ENCODE data around the gene TWNK. TPM values are rescaled to one million over a fixed set of nuclear protein-coding genes. Genes with fewer than 3 reads are reported as not detected.
A peak's percentile ranks its signal among the peaks of the same experiment; 100 is the strongest.

The TWNK gene
- total RNA-seq, 1 experiment from 2014 or later = 28.2 TPM

GRCh38 chr10:101013365-101013825 is 26.1 kb downstream of the TWNK start:
- ATAC-seq = no peak
- no peak for DNase-seq (ENCODE audit: low spot score)
- peaks cover 30% of the 10 kb centered on the region for H3K4me1 Mint-ChIP-seq
- TF ChIP-seq SOX15 (CRISPR knock-in tag; IDR thresholded peaks at IDR 0.05) (no peak), CDX4 (CRISPR knock-in tag; IDR thresholded peaks at IDR 0.05; ENCODE audit: borderline replicate concordance) (no peak), ZNF396 (CRISPR knock-in tag; IDR thresholded peaks at IDR 0.05; ENCODE audit: borderline replicate concordance) (no peak), IRF2 (CRISPR knock-in tag; IDR thresholded peaks at IDR 0.05; ENCODE audit: borderline replicate concordance, low read depth) (no peak)
- ChIA-PET CTCF (interaction anchor here (0.6 to 6.7 kb wide), 28 partner anchors 14 to 830 kb away, joined by 3 to 277 read pairs (median 6); partner anchors contain the start of genes KCNIP2, LZTS2, MRPL43 and PDZD7), POLR2A (interaction anchor here (2.0 kb wide), 1 partner anchor 15 kb away, joined by 14 read pairs; the partner anchor contains the start of gene LZTS2)
- no peak overlapping the region for H3K4me3 Mint-ChIP-seq
- H3K27me3 Mint-ChIP-seq (ENCODE audit: low read depth) = peaks cover 40% of the 10 kb centered on the region
- H3K27ac Mint-ChIP-seq = no peak overlapping the region
- no peaks in the 10 kb centered on the region for H3K36me3 Mint-ChIP-seq
- H3K9me3 Mint-ChIP-seq = no peaks in the 10 kb centered on the region

DNA sequence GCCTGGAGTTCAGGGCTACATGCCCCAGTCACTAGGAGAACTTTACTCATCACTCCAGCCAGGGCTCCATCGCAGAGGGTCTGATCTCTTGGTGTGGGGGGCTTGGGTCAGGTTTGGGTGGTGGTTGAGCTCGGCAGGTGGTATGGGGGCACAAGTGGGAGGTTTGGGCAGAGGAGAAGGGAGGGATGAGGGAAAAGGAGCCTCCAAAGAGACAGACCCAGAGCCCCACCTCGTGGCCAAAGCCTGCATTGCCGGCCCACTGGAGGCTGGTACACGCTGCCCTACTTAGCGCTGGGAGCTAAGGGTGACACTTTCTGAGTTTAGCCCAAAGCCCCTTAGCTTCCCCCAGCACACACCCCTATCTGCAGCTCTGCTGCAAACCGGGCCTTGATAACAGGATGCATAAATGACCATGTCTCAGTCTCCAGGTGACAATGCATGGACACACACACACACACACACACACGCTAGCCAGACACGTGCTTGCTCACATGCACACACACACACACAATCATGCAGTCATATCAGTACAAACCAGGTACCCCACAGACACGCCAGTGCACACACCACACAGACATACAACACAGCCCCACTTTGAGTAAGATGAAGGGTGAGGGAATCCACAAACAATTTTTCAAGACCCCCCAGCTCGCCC is 27.0 kb downstream of the TWNK start:
- Mint-ChIP-seq H3K4me3 (no peak overlapping the region), H3K4me1 (peaks cover 29% of the 10 kb centered on the region), H3K36me3 (no peaks in the 10 kb centered on the region), H3K27me3 (ENCODE audit: low read depth) (peaks cover 50% of the 10 kb centered on the region), H3K9me3 (no peaks in the 10 kb centered on the region), H3K27ac (no peak overlapping the region)
- POLR2A ChIA-PET = interaction anchor here (2.0 kb wide), 1 partner anchor 16 kb away, joined by 14 read pairs; the partner anchor contains the start of gene LZTS2
- DNase-seq (ENCODE audit: low spot score) (peak; percentile 91), ATAC-seq (peak; percentile 29)
- TF ChIP-seq CTCF (IDR thresholded peaks at IDR 0.05) = peak; percentile 79
- no peak for TF ChIP-seq GABPB1 (CRISPR knock-in tag; IDR thresholded peaks at IDR 0.05)
- TF ChIP-seq TP53 (CRISPR knock-in tag; IDR thresholded peaks at IDR 0.05) = no peak
- no peak for TF ChIP-seq CREB1 (CRISPR knock-in tag; IDR thresholded peaks at IDR 0.05)
- TF ChIP-seq CDX4 (CRISPR knock-in tag; IDR thresholded peaks at IDR 0.05; ENCODE audit: borderline replicate concordance) = no peak
- TF ChIP-seq EMX1 (CRISPR knock-in tag; IDR thresholded peaks at IDR 0.05) = no peak
- TF ChIP-seq, protein P1, sequence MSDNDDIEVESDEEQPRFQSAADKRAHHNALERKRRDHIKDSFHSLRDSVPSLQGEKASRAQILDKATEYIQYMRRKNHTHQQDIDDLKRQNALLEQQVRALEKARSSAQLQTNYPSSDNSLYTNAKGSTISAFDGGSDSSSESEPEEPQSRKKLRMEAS (CRISPR knock-in tag; IDR thresholded peaks at IDR 0.05) = no peak
- CTCF ChIA-PET = interaction anchor here (0.6 to 6.7 kb wide), 52 partner anchors 9 to 1041 kb away, joined by 3 to 277 read pairs (median 4); partner anchors contain the start of genes KAZALD1, KCNIP2, LZTS2 and MRPL43

DNA sequence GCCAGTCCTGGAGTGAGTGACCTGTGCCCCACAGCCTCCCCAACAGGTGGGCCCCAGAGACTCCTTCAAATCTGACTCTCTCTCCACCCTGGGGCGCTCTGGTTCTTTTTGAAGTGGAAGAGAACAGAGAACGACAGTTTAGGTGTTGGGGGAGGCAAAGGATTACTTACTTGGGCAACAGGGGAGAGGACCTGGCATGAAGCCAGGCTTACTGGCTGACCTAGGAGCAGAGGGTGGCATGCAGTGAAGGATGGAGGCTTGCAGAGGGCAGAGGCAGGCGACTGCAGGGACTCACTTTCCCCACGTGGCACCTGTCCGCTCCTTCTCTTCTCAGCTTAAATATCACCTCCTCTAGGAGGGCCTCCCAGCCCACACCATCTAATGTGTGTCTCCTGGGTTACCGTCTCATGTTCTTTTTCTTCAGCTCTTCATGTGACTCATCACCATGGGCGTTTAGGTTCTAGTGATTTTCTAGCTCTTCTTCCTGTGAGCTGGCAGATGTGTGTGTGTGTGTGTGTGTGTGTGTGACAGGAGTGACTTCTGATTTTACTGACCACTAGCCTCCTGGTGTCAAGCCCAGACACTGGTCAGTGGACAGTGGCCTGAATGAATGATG is 27.7 kb downstream of the TWNK start:
- Mint-ChIP-seq H3K27me3 (ENCODE audit: low read depth) (peaks cover 55% of the 10 kb centered on the region), H3K9me3 (no peaks in the 10 kb centered on the region), H3K4me1 (peaks cover 29% of the 10 kb centered on the region), H3K27ac (no peak overlapping the region), H3K4me3 (no peak overlapping the region), H3K36me3 (no peaks in the 10 kb centered on the region)
- ChIA-PET CTCF (interaction anchor here (0.6 to 6.7 kb wide), 43 partner anchors 9 to 828 kb away, joined by 3 to 277 read pairs (median 5); partner anchors contain the start of genes KAZALD1, KCNIP2, LZTS2 and MRPL43), POLR2A (interaction anchor here (2.0 kb wide), 1 partner anchor 17 kb away, joined by 14 read pairs; the partner anchor contains the start of gene LZTS2)
- ATAC-seq = no peak
- DNase-seq (ENCODE audit: low spot score) = no peak
- TF ChIP-seq KAT7 (CRISPR knock-in tag; IDR thresholded peaks at IDR 0.05; ENCODE audit: borderline replicate concordance) (no peak), TEAD1 (CRISPR knock-in tag; IDR thresholded peaks at IDR 0.05) (no peak), CREB1 (CRISPR knock-in tag; IDR thresholded peaks at IDR 0.05) (no peak), SMAD4 (CRISPR knock-in tag; IDR thresholded peaks at IDR 0.05) (no peak), USF2 (CRISPR knock-in tag; IDR thresholded peaks at IDR 0.05) (no peak), RELA (CRISPR knock-in tag; IDR thresholded peaks at IDR 0.05; ENCODE audit: borderline replicate concordance) (no peak)
- TF ChIP-seq, protein P2, sequence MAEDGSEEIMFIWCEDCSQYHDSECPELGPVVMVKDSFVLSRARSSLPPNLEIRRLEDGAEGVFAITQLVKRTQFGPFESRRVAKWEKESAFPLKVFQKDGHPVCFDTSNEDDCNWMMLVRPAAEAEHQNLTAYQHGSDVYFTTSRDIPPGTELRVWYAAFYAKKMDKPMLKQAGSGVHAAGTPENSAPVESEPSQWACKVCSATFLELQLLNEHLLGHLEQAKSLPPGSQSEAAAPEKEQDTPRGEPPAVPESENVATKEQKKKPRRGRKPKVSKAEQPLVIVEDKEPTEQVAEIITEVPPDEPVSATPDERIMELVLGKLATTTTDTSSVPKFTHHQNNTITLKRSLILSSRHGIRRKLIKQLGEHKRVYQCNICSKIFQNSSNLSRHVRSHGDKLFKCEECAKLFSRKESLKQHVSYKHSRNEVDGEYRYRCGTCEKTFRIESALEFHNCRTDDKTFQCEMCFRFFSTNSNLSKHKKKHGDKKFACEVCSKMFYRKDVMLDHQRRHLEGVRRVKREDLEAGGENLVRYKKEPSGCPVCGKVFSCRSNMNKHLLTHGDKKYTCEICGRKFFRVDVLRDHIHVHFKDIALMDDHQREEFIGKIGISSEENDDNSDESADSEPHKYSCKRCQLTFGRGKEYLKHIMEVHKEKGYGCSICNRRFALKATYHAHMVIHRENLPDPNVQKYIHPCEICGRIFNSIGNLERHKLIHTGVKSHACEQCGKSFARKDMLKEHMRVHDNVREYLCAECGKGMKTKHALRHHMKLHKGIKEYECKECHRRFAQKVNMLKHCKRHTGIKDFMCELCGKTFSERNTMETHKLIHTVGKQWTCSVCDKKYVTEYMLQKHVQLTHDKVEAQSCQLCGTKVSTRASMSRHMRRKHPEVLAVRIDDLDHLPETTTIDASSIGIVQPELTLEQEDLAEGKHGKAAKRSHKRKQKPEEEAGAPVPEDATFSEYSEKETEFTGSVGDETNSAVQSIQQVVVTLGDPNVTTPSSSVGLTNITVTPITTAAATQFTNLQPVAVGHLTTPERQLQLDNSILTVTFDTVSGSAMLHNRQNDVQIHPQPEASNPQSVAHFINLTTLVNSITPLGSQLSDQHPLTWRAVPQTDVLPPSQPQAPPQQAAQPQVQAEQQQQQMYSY (CRISPR knock-in tag; IDR thresholded peaks at IDR 0.05) = no peak
- TF ChIP-seq, protein P3, sequence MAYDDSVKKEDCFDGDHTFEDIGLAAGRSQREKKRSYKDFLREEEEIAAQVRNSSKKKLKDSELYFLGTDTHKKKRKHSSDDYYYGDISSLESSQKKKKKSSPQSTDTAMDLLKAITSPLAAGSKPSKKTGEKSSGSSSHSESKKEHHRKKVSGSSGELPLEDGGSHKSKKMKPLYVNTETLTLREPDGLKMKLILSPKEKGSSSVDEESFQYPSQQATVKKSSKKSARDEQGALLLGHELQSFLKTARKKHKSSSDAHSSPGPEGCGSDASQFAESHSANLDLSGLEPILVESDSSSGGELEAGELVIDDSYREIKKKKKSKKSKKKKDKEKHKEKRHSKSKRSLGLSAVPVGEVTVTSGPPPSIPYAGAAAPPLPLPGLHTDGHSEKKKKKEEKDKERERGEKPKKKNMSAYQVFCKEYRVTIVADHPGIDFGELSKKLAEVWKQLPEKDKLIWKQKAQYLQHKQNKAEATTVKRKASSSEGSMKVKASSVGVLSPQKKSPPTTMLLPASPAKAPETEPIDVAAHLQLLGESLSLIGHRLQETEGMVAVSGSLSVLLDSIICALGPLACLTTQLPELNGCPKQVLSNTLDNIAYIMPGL (CRISPR knock-in tag; IDR thresholded peaks at IDR 0.05) = no peak
